NCI-H82 treated with DMSO at 0.1 percent for 48 hours (cell line): ENCODE results near the gene TMEM234.
A peak's percentile ranks its signal among the peaks of the same experiment; 100 is the strongest.

Experiments used
- DNase-seq: peaks from one replicate; lab custom pipeline; 2025; ENCODE audit not compliant: unreplicated experiment; lab: John Stamatoyannopoulos, UW

TMEM234 gene

GRCh38 chr1:32201011-32201855 is 20.9 kb downstream of the TMEM234 start:
- DNase-seq: peak; percentile 48

DNA sequence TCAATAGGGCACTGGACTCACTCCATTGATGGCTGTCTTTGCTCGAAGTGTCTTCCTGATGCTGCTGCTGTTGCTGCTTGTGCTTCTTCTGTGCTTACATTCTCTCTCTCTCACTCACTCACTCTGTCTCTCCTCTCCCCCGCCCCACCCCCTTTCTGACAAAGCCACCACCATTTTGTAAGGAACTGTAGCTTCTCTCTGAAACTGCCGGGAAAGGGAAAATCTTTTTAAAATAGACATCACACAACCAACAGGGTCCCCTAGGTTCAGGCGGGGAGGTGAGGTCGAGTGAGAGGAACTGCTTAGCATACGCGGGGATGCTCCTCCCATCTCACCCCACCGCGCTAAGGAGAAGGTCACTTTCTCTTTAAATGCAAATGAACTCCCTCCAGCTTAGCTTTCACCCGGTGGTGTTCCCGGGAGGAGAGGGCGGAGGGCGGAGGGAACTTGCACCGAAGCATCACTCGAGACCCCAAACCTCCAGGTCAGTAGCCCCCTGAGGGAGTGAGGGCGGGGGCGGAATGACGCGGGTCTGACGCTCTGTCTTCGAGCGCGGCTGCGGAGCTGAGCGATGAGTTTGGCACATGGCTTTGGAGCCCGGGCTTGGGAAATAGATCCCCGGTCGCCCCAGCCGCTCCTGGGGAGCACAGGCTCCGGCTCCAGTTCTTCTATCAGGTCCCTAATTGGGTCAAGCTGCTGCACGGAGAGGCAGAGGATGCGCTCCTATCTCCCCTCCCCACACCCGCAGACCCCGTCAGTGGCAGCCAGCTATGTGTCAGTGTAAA is 21.7 kb downstream of the TMEM234 start, which contains the start of gene CCDC28B:
CCDC28B (plus strand) TSS at position 370 of the 785 bp plus-strand sequence. CDS start 1,341 bp downstream, outside the sequence.
- peak; percentile 50 for DNase-seq

GRCh38 chr1:32199717-32200072 is 22.5 kb downstream of the TMEM234 start:
- DNase-seq: no peak

DNA sequence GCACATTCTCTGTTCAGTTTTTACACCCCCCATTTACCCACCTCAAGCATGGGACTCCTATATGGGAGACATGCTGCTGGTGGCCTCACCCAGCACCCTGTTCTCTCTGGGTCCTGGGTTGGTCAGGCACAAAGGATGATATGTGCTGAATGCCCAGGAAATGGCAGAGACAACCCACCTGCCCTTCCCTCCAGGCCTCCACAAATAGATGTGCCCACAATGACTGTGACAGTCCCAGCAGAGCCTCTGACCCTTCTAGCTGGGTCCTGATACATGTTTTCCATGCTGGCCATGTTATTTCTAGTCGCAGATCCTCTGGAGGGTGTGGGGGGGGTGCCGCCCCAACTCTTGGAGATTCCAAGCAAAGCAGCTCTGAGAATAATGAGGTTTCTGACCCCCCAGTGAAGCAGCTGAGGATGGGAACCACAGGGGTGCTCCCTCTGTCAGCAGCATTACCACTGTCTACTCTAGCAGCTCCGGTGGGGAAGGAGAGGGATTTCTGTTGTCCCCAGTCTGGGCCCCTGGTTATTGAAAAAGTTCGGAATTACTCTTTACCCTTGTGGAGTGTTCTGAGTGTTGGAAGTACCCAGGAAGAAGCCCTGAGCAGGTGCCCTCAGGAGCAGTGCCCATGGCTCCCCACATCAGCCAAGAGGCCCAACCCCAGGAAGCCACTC is 23.0 kb downstream of the TMEM234 start:
- no peak for DNase-seq

- no peak for DNase-seq
Measured at GRCh38 chr1:32198237-32199042, 23.7 kb downstream of the TMEM234 start.

DNA sequence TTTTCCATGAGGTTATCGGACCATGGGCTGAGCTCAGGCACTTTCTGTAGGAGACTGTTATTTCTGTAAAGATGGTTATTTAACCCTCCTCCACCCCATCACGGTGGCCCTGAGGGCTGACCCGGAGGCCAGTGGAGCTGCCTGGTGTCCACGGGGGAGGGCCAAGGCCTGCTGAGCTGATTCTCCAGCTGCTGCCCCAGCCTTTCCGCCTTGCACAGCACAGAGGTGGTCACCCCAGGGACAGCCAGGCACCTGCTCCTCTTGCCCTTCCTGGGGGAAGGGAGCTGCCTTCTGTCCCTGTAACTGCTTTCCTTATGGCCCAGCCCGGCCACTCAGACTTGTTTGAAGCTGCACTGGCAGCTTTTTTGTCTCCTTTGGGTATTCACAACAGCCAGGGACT is 24.3 kb downstream of the TMEM234 start:
- no peak for DNase-seq

GRCh38 chr1:32197074-32197473 is 25.1 kb downstream of the TMEM234 start:
- DNase-seq: no peak

- DNase-seq: no peak
Measured at GRCh38 chr1:32195972-32196823, 26.0 kb downstream of the TMEM234 start.

- no peak for DNase-seq
Measured at GRCh38 chr1:32195531-32195930, 26.6 kb downstream of the TMEM234 start.

GRCh38 chr1:32194984-32195383 is 27.2 kb downstream of the TMEM234 start:
- DNase-seq: no peak

- DNase-seq: no peak
Measured at GRCh38 chr1:32192220-32192948, 29.8 kb downstream of the TMEM234 start.

GRCh38 chr1:32187850-32188249 is 34.3 kb downstream of the TMEM234 start:
- no peak for DNase-seq

GRCh38 chr1:32186491-32186890 is 35.7 kb downstream of the TMEM234 start:
- no peak for DNase-seq

DNA sequence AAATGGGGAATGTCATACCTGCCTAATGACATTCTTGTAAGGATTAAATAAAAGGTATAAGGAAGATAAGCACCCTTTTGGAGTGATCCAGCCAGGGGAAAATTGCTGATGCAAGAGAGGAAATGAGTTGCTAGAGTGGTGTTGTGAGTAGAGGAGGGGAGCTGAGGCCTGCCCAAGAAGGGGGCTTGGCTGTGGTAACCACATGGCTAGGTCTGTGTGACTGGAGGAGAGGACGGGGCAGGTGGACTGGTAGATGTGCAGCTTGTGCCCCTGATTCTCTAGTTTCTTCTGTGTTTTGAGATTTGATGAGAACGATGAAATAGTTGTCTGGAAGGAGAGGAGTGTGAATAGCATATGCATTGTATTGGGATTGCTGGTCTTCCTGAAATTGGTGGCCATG is 36.1 kb downstream of the TMEM234 start:
- DNase-seq: no peak

DNA sequence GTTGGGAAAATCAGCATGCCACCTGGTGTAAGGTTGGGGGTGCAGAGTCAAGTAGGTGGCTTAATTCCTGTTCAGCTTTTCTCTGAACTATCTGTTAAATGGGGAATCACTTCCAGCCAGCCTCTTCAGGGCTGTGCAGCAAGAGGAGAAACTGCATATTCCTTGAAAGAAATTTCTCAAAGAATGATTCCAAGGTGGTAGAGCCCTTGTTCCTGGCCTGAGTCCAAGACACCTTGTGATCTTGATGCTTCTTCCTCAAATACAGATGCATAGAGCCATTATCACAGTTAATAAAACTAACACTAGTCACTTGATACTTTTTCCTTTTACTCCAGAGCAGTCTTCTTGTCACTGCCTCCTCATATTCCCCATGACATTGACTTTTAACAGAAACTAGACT is 37.5 kb downstream of the TMEM234 start:
- DNase-seq: no peak

DNA sequence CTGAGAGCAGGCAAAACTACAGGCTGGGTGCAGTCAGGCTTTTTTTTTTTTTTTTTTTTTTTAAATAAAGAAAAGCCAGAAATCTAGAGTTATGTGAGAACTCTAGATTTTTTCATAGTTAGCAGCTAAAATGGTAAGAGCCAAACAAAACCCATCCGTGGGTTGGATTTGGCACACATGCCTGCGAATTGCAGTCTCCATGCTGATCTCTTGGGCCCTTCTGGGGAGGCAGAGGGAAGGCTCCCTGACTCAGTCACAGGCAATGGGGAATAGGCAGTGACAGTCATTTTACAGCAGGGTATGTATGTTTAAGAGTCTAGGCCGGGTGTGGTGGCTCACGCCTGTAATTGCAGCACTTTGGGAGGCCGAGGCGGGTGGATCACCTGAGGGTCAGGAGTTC is 40.1 kb downstream of the TMEM234 start:
- no peak for DNase-seq

- no peak for DNase-seq
Measured at GRCh38 chr1:32181563-32181962, 40.6 kb downstream of the TMEM234 start.

- no peak for DNase-seq
Measured at GRCh38 chr1:32181065-32181464, 41.1 kb downstream of the TMEM234 start.
